Muscle of leg (tissue), 11 donors: ENCODE measurements around the gene HLA-DMA. TPM values are rescaled to one million over a fixed set of nuclear protein-coding genes. Genes with fewer than 3 reads are reported as not detected.

Source experiments
- DNase-seq: peaks from one replicate; pipeline ENCODE4 v3.0.0; 2013
- H3K27ac ChIP-seq: one replicate; pipeline ENCODE4 v1.5.1; 2013; ENCODE audit warnings: mild to moderate bottlenecking, low read length, control low read depth
- H3K27me3 ChIP-seq: one replicate; pipeline ENCODE4 v1.6.1; 2013; ENCODE audit warnings: low read length; ENCODE audit not compliant: control insufficient read depth, insufficient read depth
- H3K36me3 ChIP-seq: one replicate; pipeline ENCODE4 v1.6.1; 2013; ENCODE audit warnings: low read length; ENCODE audit not compliant: control insufficient read depth, insufficient read depth
- H3K4me1 ChIP-seq: one replicate; pipeline ENCODE4 v1.6.1; 2013; ENCODE audit warnings: low read length; ENCODE audit not compliant: control insufficient read depth, insufficient read depth
- H3K4me3 ChIP-seq: one replicate; pipeline ENCODE4 v1.5.1; 2013; ENCODE audit warnings: low read length, control low read depth
- H3K9me3 ChIP-seq: replicated peaks from 2 replicates; pipeline ENCODE4 v1.6.1; 2013; ENCODE audit warnings: low read depth, low read length; ENCODE audit not compliant: control insufficient read depth
- WGBS: methylation state at CpG from one replicate; pipeline ENCODE4 v1.1.5; 2013; ENCODE audit warnings: missing lambda C conversion rate; ENCODE audit not compliant: insufficient coverage; 5-methylcytosine and 5-hydroxymethylcytosine counted together
- polyA plus RNA-seq, 8 donors: library from polyadenylated mRNA; unstranded; fragments of 120-200 nt; gene quantifications; one replicate each; pipeline versions ENCODE4 v1.2.1 to v1.2.3, GENCODE V29; 2013; ENCODE audit warnings: inconsistent platforms in 1 of 8, low replicate concordance in 1 of 8; ENCODE audit not compliant: insufficient read length in 8 of 8, insufficient read depth in 1 of 8
- total RNA-seq: library from RNA; stranded (reverse); fragments of 120-200 nt; gene quantifications from one replicate; pipeline ENCODE4 v1.2.4, GENCODE V29; 2013

Gene HLA-DMA
- total and polyA plus RNA-seq, 9 donors: 2.6 to 6.9 (median 4.2) TPM

GRCh38 chr6:32975886-32976285 lies 23.0 kb upstream of the HLA-DMA start:
- no peak overlapping the region for H3K4me3 ChIP-seq
- peaks cover 14% of the 10 kb centered on the region for H3K4me1 ChIP-seq
- H3K9me3 ChIP-seq: no peaks in the 10 kb centered on the region
- 92% methylated on average over 1 of the region's 2 CpGs for WGBS
- H3K36me3 ChIP-seq: peaks cover 87% of the 10 kb centered on the region
- DNase-seq: no peak
- H3K27ac ChIP-seq: no peak overlapping the region
- no peaks in the 10 kb centered on the region for H3K27me3 ChIP-seq

GRCh38 chr6:32974541-32975308 lies 21.8 kb upstream of the HLA-DMA start:
- H3K9me3 ChIP-seq: no peaks in the 10 kb centered on the region
- DNase-seq: no peak
- 5% methylated on average over 6 of the region's 14 CpGs for WGBS
- H3K4me3 ChIP-seq: peak overlapping the region; percentile 98
- peaks cover 14% of the 10 kb centered on the region for H3K4me1 ChIP-seq
- H3K27ac ChIP-seq: no peak overlapping the region
- no peaks in the 10 kb centered on the region for H3K27me3 ChIP-seq
- H3K36me3 ChIP-seq: peaks cover 76% of the 10 kb centered on the region

GRCh38 chr6:32974016-32974333 lies 21.1 kb upstream of the HLA-DMA start:
- Histone ChIP-seq H3K4me1 (peaks cover 14% of the 10 kb centered on the region), H3K27ac (no peak overlapping the region), H3K4me3 (peak overlapping the region; percentile 98), H3K9me3 (no peaks in the 10 kb centered on the region), H3K36me3 (peaks cover 68% of the 10 kb centered on the region), H3K27me3 (no peaks in the 10 kb centered on the region)
- DNase-seq: peak; percentile 53
- no CpG with 5 or more reads among the region's 4 CpGs for WGBS

GRCh38 chr6:32973144-32974015 lies 20.5 kb upstream of the HLA-DMA start:
- H3K4me3 ChIP-seq: peak overlapping the region; percentile 98
- H3K9me3 ChIP-seq: no peaks in the 10 kb centered on the region
- H3K36me3 ChIP-seq: peaks cover 62% of the 10 kb centered on the region
- peaks cover 14% of the 10 kb centered on the region for H3K4me1 ChIP-seq
- H3K27ac ChIP-seq: peak overlapping the region; percentile 87
- no peaks in the 10 kb centered on the region for H3K27me3 ChIP-seq
- WGBS: 0% methylated on average over 19 of the region's 23 CpGs
- DNase-seq: peak; percentile 58

- H3K9me3 ChIP-seq: no peaks in the 10 kb centered on the region
- DNase-seq: peak; percentile 33
- peaks cover 14% of the 10 kb centered on the region for H3K4me1 ChIP-seq
- H3K4me3 ChIP-seq: peak overlapping the region; percentile 98
- under 1% methylated on average over 58 of the region's 70 CpGs for WGBS
- H3K27me3 ChIP-seq: no peaks in the 10 kb centered on the region
- H3K27ac ChIP-seq: peak overlapping the region; percentile 87
- H3K36me3 ChIP-seq: peaks cover 54% of the 10 kb centered on the region
These were observed 19.7 kb upstream of the HLA-DMA start for GRCh38 chr6:32972353-32973143.

GRCh38 chr6:32971581-32972352 lies 18.9 kb upstream of the HLA-DMA start:
- WGBS: 0% methylated on average over 22 of the region's 58 CpGs
- peak overlapping the region; percentile 99 for H3K27ac ChIP-seq
- peak; percentile 100 for DNase-seq
- H3K9me3 ChIP-seq: no peaks in the 10 kb centered on the region
- peak overlapping the region; percentile 98 for H3K4me3 ChIP-seq
- peaks cover 20% of the 10 kb centered on the region for H3K4me1 ChIP-seq
- peaks cover 46% of the 10 kb centered on the region for H3K36me3 ChIP-seq
- H3K27me3 ChIP-seq: no peaks in the 10 kb centered on the region

- WGBS: 0% methylated on average over 14 of the region's 15 CpGs
- peak overlapping the region; percentile 99 for H3K27ac ChIP-seq
- peaks cover 20% of the 10 kb centered on the region for H3K4me1 ChIP-seq
- no peak for DNase-seq
- H3K4me3 ChIP-seq: peak overlapping the region; percentile 74
- H3K36me3 ChIP-seq: peaks cover 40% of the 10 kb centered on the region
- no peaks in the 10 kb centered on the region for H3K27me3 ChIP-seq
- H3K9me3 ChIP-seq: no peaks in the 10 kb centered on the region
These were observed 18.3 kb upstream of the HLA-DMA start for GRCh38 chr6:32971242-32971580.

- Histone ChIP-seq H3K4me1 (peaks cover 22% of the 10 kb centered on the region), H3K4me3 (peak overlapping the region; percentile 74), H3K27ac (peak overlapping the region; percentile 99), H3K27me3 (no peaks in the 10 kb centered on the region), H3K9me3 (no peaks in the 10 kb centered on the region), H3K36me3 (peaks cover 35% of the 10 kb centered on the region)
- peak; percentile 97 for DNase-seq
- WGBS: 0% methylated on average over 7 of the region's 43 CpGs
These were observed 17.7 kb upstream of the HLA-DMA start for GRCh38 chr6:32970413-32971241.
